Glomerular visceral epithelial cell (primary cell): ENCODE measurements around the gene NCOA1.
A peak's percentile ranks its signal among the peaks of the same experiment; 100 is the strongest.
"Not testable (repeated sequence)": the region's sequence is repeated elsewhere in the genome, so short reads cannot be mapped to it uniquely, and the experiment has no call there.

ENCODE experiments used
- DNase-seq: peaks from one replicate; pipeline ENCODE4 v3.0.0-alpha.2; 2016; ENCODE audit errors: extremely low spot score

The NCOA1 gene

GRCh38 chr2:24533574-24533973, 42.5 kb downstream of the NCOA1 start:
- DNase-seq: not testable (repeated sequence)

GRCh38 chr2:24538720-24539119, 47.7 kb downstream of the NCOA1 start:
- DNase-seq: no peak

GRCh38 chr2:24539258-24539657, 48.2 kb downstream of the NCOA1 start:
- no peak for DNase-seq

GRCh38 chr2:24540011-24540477, 49.0 kb downstream of the NCOA1 start:
- DNase-seq: no peak

- DNase-seq: no peak
Observed at GRCh38 chr2:24541621-24542020, 50.6 kb downstream of the NCOA1 start.

GRCh38 chr2:24542269-24542872, 51.3 kb downstream of the NCOA1 start:
- no peak for DNase-seq

- DNase-seq: no peak
Observed at GRCh38 chr2:24543252-24543651, 52.2 kb downstream of the NCOA1 start.

GRCh38 chr2:24544456-24545115, 53.5 kb downstream of the NCOA1 start:
- no peak for DNase-seq

DNA sequence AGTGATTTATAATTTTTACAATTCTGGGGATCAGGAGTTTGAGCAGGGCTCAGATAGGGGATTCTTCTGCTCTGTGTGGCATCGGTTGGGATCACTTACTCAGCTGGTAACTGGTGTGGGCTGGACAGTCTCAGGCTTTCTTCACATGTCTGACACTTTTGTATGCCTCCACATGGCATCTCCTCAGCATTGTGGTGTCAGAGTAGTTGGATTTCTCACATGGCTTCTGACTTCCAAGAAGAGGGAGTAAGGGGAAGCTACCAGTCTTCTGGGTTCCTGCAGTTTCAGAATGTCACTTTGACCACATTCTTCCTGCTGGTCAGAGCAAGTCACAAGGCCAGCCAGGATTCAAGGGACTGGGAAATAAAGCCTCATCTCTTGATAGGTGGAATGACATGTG, 55.6 kb downstream of the NCOA1 start:
- no peak for DNase-seq

DNA sequence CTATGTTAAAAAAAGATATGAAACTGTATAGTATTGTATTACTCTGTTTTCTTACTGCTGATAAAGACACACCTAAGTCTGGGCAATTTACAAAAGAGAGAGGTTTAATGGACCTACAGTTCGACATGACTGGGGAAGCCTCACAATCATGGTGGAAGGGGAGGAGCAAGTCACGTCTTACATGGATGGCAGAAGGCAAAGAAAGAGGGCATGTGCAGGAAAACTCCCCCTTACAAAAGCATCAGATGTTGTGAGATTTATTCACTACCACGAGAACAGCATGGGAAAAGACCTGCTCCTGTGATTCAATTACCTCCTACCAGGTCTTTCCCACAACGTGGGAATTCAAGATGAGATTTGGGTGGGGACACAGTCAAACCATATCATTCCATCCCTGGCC, 57.0 kb downstream of the NCOA1 start:
- DNase-seq: no peak

GRCh38 chr2:24550301-24550700, 59.2 kb downstream of the NCOA1 start:
- not testable (repeated sequence) for DNase-seq

GRCh38 chr2:24551016-24551415, 60.0 kb downstream of the NCOA1 start:
- no peak for DNase-seq

DNA sequence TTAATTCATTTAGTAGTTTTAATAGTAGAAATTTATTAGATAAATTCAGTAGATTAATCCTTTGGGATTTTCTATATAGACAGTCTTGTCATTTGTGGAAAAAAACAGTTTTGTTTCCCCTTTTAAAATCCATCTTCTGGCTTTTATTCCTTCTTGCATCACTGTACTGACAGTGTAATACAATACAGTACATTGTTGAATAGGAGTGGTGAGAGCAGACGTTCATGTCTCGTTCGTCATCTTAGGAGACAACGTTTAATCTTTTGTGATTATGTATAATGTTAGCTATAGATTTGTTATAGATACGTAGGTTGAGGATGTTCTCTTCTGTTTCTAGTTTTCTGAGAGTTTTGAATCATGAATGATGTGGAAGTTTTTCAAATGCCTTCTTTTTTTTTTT, 61.8 kb downstream of the NCOA1 start:
- DNase-seq: no peak

DNA sequence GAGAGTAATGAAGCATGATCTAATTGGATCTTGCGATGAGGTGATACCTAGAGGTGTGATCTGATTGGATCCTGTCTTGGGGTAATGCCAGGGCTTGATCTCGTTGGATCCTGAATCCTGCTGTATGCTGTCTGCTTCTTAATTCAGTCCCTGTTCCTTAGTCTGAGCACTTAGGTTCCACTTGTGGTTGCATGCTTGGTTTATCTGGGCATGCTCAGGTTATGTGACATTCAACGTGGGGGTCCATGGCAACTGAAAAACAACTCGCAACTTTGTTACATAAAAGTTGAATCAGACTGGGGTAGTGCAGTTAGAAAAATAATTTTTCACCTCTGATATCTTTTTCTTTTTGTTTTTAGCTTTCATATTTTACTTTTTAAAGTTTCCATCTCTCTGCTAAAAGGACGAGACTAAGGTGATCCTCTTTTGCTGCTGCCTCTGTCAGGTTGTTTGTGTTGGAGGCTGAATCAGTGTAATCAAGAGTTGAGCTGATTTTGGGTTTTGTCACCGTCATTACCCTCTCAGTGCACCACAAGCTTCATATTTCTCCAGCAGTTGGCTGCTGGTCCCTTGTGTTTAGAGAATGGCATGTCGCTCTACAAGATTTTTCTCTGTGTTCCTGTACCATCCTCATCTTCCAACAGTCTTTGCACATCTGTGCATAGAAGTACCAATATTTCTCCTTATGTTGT, 67.9 kb downstream of the NCOA1 start:
- DNase-seq: peak; percentile 73

DNA sequence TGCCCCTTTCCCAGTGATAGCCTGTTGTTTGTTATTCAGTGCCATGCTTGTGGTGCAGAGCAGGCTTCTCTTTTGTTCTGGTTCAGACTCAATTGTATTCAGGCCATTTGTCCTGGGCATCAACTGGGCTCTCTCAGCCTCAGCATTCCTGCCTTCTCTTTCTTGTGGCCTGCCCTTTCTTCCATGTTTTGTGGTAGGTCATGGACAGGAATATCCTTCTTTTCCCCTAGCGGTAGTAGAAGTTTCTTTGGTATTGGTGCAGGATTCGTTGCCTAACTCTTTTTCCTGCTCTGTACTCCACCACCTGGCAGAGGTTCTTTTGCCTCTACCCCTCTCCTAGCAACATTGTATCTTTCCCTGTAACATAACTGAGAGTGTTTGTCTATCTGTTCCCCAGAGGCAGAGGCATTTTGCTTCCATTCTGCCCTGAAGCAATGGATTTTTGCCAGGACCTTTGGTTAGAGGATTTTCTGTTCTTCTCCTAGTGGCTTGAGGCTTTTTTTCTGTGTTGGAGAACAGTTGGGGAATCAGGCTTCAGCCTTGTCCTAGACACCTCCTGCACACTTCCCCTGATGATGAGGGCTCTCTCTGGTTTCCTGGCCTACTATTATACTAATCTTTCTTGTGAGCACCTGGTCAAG, 68.5 kb downstream of the NCOA1 start:
- DNase-seq: no peak

- DNase-seq: no peak
Observed at GRCh38 chr2:24565537-24565936, 74.5 kb downstream of the NCOA1 start.

GRCh38 chr2:24566209-24566608, 75.2 kb downstream of the NCOA1 start:
- DNase-seq: no peak

GRCh38 chr2:24566630-24567029, 75.6 kb downstream of the NCOA1 start:
- no peak for DNase-seq

- DNase-seq: no peak
Observed at GRCh38 chr2:24568551-24568950, 77.5 kb downstream of the NCOA1 start.

- not testable (repeated sequence) for DNase-seq
Observed at GRCh38 chr2:24569565-24569964, 78.5 kb downstream of the NCOA1 start.

DNA sequence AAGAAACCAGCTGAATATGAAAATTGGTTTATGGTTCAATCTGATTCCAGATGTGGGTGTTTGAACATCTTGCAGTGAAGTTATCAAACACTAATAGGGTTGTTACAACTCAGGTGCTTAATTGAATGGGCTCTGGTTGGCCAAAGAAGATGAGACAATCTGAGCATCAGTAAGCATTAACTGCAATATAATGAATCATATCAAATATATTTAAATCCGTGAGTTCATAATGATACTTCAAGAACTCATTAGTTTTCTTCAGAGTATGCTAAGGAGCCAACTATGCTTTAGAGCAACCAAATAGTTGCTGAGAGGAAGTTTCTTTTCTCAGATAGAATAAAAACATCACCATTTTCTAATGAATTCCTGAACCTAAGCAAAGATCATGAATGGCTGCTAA, 79.2 kb downstream of the NCOA1 start:
- no peak for DNase-seq

DNA sequence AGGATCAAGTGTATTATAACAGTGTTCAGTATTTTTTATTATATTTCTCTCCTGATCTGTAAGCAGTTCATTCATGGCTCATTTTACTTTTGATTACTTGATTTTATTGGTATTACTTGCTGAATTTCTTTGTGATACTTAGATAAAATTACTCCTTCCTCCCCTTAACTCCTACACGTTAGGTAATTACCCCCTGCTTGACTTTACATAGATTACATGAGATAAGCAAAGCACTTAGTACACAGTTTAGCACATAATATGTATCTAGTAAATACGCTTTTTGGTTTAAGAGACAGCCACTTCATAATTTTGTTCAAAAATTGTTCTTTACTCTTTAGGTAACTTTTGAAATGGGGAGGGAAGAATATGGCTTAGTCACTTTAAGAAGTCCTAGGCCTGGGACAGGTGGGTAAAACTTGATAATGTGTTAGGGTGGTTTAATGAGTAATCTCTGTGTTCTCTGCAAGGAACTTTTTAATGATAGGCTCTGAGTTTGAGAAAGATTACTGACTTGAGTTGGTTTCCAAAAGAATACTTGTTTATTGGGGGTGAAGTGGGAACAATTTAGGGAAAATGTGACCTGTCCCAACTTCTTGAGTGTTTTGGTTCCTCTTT, 80.9 kb downstream of the NCOA1 start:
- DNase-seq: no peak
